Body of pancreas (tissue), 4 donors: ENCODE data around the gene MYO5A. TPM values are rescaled to one million over a fixed set of nuclear protein-coding genes. Genes with fewer than 3 reads are reported as not detected.
A peak's percentile ranks its signal among the peaks of the same experiment; 100 is the strongest.
"Not testable (repeated sequence)": the region's sequence is repeated elsewhere in the genome, so short reads cannot be mapped to it uniquely, and the experiment has no call there.

Experiments used
- ATAC-seq: fragments of 150-250 bp; one replicate; pipeline ENCODE4 v1.9.1; 2016
- DNase-seq, 4 donors: peaks; one replicate each; pipeline ENCODE4 v3.0.0-alpha.2; 2019
- H3K27ac ChIP-seq, 4 donors: fragments of 200-600 bp; sonication (generic); 1 replicate in 3 of 4; 2 replicates in 1 of 4; pipeline versions ENCODE4 v1.5.1 to v1.6.1; 2016 to 2019; ENCODE audit warnings: mild to moderate bottlenecking in 1 of 4, mixed read lengths in 1 of 4, moderate library complexity in 1 of 4
- H3K27me3 ChIP-seq, 2 donors: fragments of 200-600 bp; sonication (generic); one replicate each; pipeline ENCODE4 v1.6.0; 2016; ENCODE audit warnings: mild to moderate bottlenecking in 1 of 2
- H3K36me3 ChIP-seq, 2 donors: fragments of 200-600 bp; sonication (generic); replicated peaks in 1 of 2; 2 replicates each; pipeline ENCODE4 v1.5.1; 2016; ENCODE audit warnings: low read depth in 2 of 2; ENCODE audit not compliant: insufficient read depth in 1 of 2
- H3K4me1 ChIP-seq: fragments of 200-600 bp; sonication (generic); one replicate; pipeline ENCODE4 v1.6.0; 2016
- H3K4me3 ChIP-seq, 2 donors: fragments of 200-600 bp; sonication (generic); 1 replicate in 1 of 2; 2 replicates in 1 of 2; pipeline ENCODE4 v1.5.1; 2016 to 2019
- H3K9me3 ChIP-seq, 3 donors: fragments of 200-600 bp; sonication (generic); 1 replicate in 2 of 3; 2 replicates in 1 of 3; pipeline ENCODE4 v1.5.1; 2016
- POLR2A ChIP-seq, 3 donors: fragments of 450-650 bp; IDR thresholded peaks; one replicate each; pipeline ENCODE4 v1.6.1; 2016; ENCODE audit warnings: antibody characterized with exemption in 3 of 3, mild to moderate bottlenecking in 2 of 3
- WGBS, 2 donors: methylation state at CpG; one replicate each; pipeline ENCODE4 v1.1.5; 2017; 5-methylcytosine and 5-hydroxymethylcytosine counted together
- intact Hi-C: fragments of 100-400 bp; cut with DNase I; formaldehyde crosslinking; loops from one replicate; pipeline ENCODE4 v1.15.1; 2023
- total RNA-seq, 2 donors: library from RNA; depleted of rRNA; stranded (reverse); fragments of >200 nt; gene quantifications; one replicate each; pipeline ENCODE4 v1.1.0, GENCODE V29; 2016
- TF ChIP-seq, protein P1 (sequence below), 7 experiments: fragments of 450-650 bp in 4 of 7; fragments of 200-600 bp in 3 of 7; sonication (generic) in 3 of 7; IDR thresholded peaks; one replicate each; pipeline ENCODE4 v1.5.1; 2016 to 2019; ENCODE audit warnings: antibody characterized with exemption in 7 of 7

Gene MYO5A
- total RNA-seq, 2 donors from 2014 or later = 8.2 to 11.9 TPM

DNA sequence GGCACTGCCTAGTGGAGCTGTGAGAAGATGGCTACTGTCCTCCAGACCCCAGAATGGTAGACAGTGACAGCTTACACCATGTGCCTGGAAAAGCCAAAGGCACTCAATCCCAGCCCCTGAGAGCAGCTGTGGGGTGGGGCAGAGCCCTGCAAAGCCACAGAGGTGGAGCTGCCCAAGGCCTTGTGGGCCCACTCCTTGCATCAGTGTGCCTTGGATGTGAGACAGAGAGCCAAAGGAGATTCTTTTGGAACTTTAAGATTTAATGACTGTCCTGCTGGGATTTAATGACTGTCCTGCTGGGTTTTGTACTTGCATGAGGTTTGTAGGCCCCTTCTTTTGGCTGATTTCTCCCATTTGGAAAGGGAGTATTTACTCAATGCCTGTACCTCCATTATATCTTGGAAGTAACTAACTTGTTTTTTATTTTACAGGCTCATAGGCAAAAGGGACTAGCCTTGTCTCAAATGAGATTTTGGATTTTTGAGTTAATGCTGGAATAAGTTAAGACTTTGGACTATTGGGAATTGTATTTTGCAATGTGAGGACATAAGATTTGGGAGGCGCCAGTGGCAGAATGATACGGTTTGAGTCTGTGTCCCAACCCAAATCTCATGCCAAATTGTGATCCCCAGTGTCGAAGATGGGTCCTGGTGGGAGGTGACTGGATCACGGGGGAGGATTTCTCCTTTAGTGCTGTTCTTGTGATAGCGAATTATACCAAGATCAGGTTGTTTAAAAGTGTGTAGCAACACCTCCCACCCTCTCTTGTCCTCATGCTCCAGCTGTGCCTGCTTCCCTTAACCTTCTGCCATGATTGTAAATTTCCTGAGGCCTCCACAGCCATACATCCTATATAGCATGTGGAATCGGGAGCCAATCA is 80.4 kb downstream of the MYO5A start:
- H3K4me3 ChIP-seq = no peak overlapping the region
- H3K9me3 ChIP-seq = no peaks in the 10 kb centered on the region
- ATAC-seq (no peak), DNase-seq (no peak)
- H3K4me1 ChIP-seq = peaks cover 15% of the 10 kb centered on the region
- intact Hi-C loops = no loop called here
- no peak overlapping the region for H3K27ac ChIP-seq
- no peaks in the 10 kb centered on the region for H3K27me3 ChIP-seq
- TF ChIP-seq, protein P1, sequence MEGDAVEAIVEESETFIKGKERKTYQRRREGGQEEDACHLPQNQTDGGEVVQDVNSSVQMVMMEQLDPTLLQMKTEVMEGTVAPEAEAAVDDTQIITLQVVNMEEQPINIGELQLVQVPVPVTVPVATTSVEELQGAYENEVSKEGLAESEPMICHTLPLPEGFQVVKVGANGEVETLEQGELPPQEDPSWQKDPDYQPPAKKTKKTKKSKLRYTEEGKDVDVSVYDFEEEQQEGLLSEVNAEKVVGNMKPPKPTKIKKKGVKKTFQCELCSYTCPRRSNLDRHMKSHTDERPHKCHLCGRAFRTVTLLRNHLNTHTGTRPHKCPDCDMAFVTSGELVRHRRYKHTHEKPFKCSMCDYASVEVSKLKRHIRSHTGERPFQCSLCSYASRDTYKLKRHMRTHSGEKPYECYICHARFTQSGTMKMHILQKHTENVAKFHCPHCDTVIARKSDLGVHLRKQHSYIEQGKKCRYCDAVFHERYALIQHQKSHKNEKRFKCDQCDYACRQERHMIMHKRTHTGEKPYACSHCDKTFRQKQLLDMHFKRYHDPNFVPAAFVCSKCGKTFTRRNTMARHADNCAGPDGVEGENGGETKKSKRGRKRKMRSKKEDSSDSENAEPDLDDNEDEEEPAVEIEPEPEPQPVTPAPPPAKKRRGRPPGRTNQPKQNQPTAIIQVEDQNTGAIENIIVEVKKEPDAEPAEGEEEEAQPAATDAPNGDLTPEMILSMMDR (IDR thresholded peaks at IDR 0.05) = no peak
- TF ChIP-seq POLR2A (IDR thresholded peaks at IDR 0.05) = no peak
- WGBS, 2 donors = 81 to 89% methylated on average over 6 of the region's 6 CpGs
- H3K36me3 ChIP-seq = no peaks in the 10 kb centered on the region

GRCh38 chr15:52445954-52446353 is 82.7 kb downstream of the MYO5A start:
- Histone ChIP-seq H3K4me3 (no peak overlapping the region), H3K27ac (no peak overlapping the region), H3K27me3 (no peaks in the 10 kb centered on the region), H3K9me3 (no peaks in the 10 kb centered on the region), H3K36me3 (no peaks in the 10 kb centered on the region), H3K4me1 (peaks cover 15% of the 10 kb centered on the region)
- TF ChIP-seq POLR2A (IDR thresholded peaks at IDR 0.05) = no peak
- TF ChIP-seq, protein P1 (IDR thresholded peaks at IDR 0.05) = no peak
- 93% methylated on average over 2 to 3 of the region's 3 CpGs for WGBS, 2 donors
- DNase-seq = no peak
- intact Hi-C loops = no loop called here
- no peak for ATAC-seq

DNA sequence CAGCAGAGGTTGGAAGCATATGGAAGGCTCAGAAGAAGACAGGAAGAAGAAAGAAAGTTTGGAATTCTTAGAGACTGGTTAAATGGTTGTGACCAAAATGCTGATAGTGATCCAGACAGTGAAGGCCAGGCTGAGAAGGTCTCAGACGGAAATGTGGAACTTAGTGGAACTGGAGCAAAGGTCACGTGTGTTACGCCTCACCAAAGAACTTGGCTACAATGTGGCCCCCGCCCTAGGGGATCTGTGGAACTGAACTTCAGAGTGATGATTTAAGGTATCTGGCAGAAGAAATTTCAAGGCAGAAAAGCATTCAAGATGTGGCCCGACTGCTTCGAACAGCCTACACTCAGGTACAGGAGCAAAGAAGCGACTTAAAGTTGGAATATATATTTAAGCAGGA is 83.1 kb downstream of the MYO5A start:
- no peak for ATAC-seq
- Histone ChIP-seq H3K4me1 (peaks cover 15% of the 10 kb centered on the region), H3K27ac (no peak overlapping the region), H3K4me3 (no peak overlapping the region), H3K36me3 (no peaks in the 10 kb centered on the region), H3K27me3 (no peaks in the 10 kb centered on the region), H3K9me3 (no peaks in the 10 kb centered on the region)
- TF ChIP-seq, protein P1 (IDR thresholded peaks at IDR 0.05) = no peak
- no peak for TF ChIP-seq POLR2A (IDR thresholded peaks at IDR 0.05)
- DNase-seq = peak in 2 of 4 donors; percentile 17 to 18
- intact Hi-C loops = no loop called here
- 77% methylated on average over 7 of the region's 7 CpGs for WGBS, 2 donors

- H3K27ac ChIP-seq, H3K4me3 ChIP-seq, H3K9me3 ChIP-seq, H3K27me3 ChIP-seq, ATAC-seq, intact Hi-C loops, H3K36me3 ChIP-seq, DNase-seq, H3K4me1 ChIP-seq: not testable (repeated sequence)
- WGBS, 2 donors = 97 to 100% methylated on average over 6 of the region's 6 CpGs
Measured at GRCh38 chr15:52443205-52443604, 85.5 kb downstream of the MYO5A start.

- H3K36me3 ChIP-seq = no peaks in the 10 kb centered on the region
- no peak overlapping the region for H3K4me3 ChIP-seq
- DNase-seq (no peak), ATAC-seq (no peak)
- H3K9me3 ChIP-seq = no peaks in the 10 kb centered on the region
- peaks cover 9% of the 10 kb centered on the region for H3K4me1 ChIP-seq
- H3K27ac ChIP-seq = no peak overlapping the region
- no peaks in the 10 kb centered on the region for H3K27me3 ChIP-seq
- intact Hi-C loops = no loop called here
- WGBS, 2 donors = 90 to 95% methylated on average over 2 of the region's 2 CpGs
- no peak for TF ChIP-seq POLR2A (IDR thresholded peaks at IDR 0.05)
- TF ChIP-seq, protein P1 (IDR thresholded peaks at IDR 0.05) = no peak
Measured at GRCh38 chr15:52441841-52442240, 86.8 kb downstream of the MYO5A start.
